NCI-H2196 (cell line): ENCODE results near the gene TRIM4.
"Not testable (repeated sequence)": the region's sequence is repeated elsewhere in the genome, so short reads cannot be mapped to it uniquely, and the experiment has no call there.

Source experiments
- DNase-seq: peaks from one replicate; lab custom pipeline; 2025; ENCODE audit not compliant: unreplicated experiment; lab: John Stamatoyannopoulos, UW

Gene TRIM4

GRCh38 chr7:99918959-99919813 is at the start of gene TRIM4:
Gene TRIM4 (minus strand): TSS chr7:99919530. CDS start chr7:99919401, 129 bp downstream.
- DNase-seq, result peak; percentile 87

GRCh38 chr7:99958564-99959227 is 39.4 kb upstream of the TRIM4 start:
- DNase-seq, result no peak

- no peak for DNase-seq
Observed at GRCh38 chr7:99955247-99955646, 35.9 kb upstream of the TRIM4 start.

- not testable (repeated sequence) for DNase-seq
Observed at GRCh38 chr7:99954643-99955042, 35.3 kb upstream of the TRIM4 start.

GRCh38 chr7:99953649-99954048 is 34.3 kb upstream of the TRIM4 start:
- DNase-seq, result no peak

GRCh38 chr7:99952649-99953048 is 33.3 kb upstream of the TRIM4 start:
- not testable (repeated sequence) for DNase-seq

- DNase-seq, result not testable (repeated sequence)
Observed at GRCh38 chr7:99950819-99951218, 31.5 kb upstream of the TRIM4 start.

- no peak for DNase-seq
Observed at GRCh38 chr7:99949645-99950228, 30.4 kb upstream of the TRIM4 start.

GRCh38 chr7:99947608-99948007 is 28.3 kb upstream of the TRIM4 start:
- no peak for DNase-seq

GRCh38 chr7:99944497-99945070 is 25.3 kb upstream of the TRIM4 start:
- no peak for DNase-seq

GRCh38 chr7:99943641-99944496 is 24.5 kb upstream of the TRIM4 start:
- DNase-seq, result no peak

- no peak for DNase-seq
Observed at GRCh38 chr7:99938296-99938695, 19.0 kb upstream of the TRIM4 start.

GRCh38 chr7:99935009-99935408 is 15.7 kb upstream of the TRIM4 start:
- DNase-seq, result not testable (repeated sequence)

GRCh38 chr7:99930376-99930775 is 11.0 kb upstream of the TRIM4 start:
- no peak for DNase-seq

GRCh38 chr7:99929730-99930053 is 10.4 kb upstream of the TRIM4 start:
- DNase-seq, result no peak

GRCh38 chr7:99928994-99929729 is 9.8 kb upstream of the TRIM4 start, which contains the start of gene GJC3:
Gene GJC3 (minus strand): TSS chr7:99929620. CDS start chr7:99929620, 0 bp downstream.
- DNase-seq, result peak; percentile 60

GRCh38 chr7:99928188-99928587 is 8.9 kb upstream of the TRIM4 start:
- DNase-seq, result no peak

GRCh38 chr7:99927536-99927935 is 8.2 kb upstream of the TRIM4 start:
- DNase-seq, result no peak

- no peak for DNase-seq
Observed at GRCh38 chr7:99926321-99926720, 7.0 kb upstream of the TRIM4 start.

- no peak for DNase-seq
Observed at GRCh38 chr7:99923200-99923599, 3.9 kb upstream of the TRIM4 start.
